ENCODE data around the gene CAB39. TPM values are rescaled to one million over a fixed set of nuclear protein-coding genes. Genes with fewer than 3 reads are reported as not detected.

The CAB39 gene
- total RNA-seq, 1 donor from 2014 or later = 94.0 TPM

DNA sequence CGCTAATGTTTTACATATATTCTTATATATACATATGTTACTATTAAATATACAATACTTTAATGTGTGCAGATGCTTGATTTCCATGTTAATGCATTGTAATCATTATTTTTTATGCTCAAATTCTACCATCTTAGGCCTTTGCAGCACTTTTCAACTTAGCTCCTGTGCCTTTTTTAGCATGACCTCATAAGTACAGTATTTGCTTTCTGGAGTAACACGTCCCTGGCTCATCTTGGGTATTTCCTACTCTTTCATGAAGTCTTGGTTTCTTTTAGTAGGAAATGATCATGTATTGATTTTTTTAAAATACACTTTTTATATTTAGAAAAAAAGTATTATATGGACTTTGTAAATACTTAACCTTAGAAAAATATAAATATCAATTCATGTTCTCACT lies 36.5 kb downstream of the CAB39 start:
- DNase-seq (ENCODE audit: low spot score) = no peak

DNA sequence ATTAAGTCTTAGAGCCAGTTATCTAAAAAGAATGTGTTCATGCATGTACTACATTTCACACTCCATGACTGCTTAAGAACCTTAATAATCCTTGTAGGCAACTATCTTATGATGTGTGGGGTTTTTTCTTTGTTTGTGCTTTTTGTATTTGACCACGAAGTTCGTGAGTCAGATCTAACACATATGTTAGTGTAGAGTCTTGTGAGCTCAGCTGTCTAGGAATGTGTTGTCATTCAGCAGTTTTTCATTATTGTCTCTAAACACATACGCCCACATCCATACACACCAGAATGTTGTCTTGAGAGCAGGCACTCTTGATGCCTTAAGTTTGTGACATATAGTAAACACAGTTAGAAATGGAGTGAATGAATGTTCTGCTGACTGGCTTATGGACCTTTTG lies 38.4 kb downstream of the CAB39 start:
- no peak for DNase-seq (ENCODE audit: low spot score)

DNA sequence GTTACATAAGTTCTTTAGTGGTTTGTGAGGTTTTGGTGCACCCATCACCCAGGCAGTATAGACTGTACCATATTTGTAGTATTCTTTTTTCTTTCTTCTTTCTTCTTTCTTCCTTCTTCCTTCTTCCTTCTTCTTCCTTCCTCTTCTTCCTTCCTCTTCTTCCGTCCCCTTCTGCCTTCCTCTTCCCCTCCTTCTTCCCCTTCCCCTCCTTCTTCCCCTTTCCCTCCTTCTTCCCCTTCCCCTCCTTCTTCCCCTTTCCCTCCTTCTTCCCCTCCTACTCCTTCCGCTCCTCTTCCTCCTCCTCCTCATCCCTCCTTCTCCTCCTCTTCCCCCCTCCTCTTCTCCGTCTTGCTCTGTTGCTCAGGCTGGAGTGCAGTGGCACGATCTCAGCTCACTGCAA lies 41.6 kb downstream of the CAB39 start:
- DNase-seq (ENCODE audit: low spot score) = no peak

DNA sequence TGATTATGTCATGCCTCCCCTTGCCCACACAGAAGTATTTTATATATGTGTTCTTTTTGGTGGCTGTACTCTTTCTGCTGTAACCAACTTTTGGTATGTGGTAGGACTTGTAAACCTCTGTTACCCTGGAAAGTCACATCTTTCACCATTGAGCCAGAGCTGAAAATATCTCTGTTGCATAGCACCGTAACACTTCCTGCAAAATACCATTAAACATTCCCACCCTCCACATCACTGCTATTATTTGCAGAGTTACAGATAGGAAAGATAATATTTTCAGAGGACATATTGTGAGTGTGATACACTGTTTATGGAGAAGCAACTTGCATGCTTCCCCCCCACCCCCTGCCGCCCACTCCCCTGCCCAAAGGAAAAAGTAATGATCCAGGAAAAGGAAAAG lies 44.8 kb downstream of the CAB39 start:
- no peak for DNase-seq (ENCODE audit: low spot score)

DNA sequence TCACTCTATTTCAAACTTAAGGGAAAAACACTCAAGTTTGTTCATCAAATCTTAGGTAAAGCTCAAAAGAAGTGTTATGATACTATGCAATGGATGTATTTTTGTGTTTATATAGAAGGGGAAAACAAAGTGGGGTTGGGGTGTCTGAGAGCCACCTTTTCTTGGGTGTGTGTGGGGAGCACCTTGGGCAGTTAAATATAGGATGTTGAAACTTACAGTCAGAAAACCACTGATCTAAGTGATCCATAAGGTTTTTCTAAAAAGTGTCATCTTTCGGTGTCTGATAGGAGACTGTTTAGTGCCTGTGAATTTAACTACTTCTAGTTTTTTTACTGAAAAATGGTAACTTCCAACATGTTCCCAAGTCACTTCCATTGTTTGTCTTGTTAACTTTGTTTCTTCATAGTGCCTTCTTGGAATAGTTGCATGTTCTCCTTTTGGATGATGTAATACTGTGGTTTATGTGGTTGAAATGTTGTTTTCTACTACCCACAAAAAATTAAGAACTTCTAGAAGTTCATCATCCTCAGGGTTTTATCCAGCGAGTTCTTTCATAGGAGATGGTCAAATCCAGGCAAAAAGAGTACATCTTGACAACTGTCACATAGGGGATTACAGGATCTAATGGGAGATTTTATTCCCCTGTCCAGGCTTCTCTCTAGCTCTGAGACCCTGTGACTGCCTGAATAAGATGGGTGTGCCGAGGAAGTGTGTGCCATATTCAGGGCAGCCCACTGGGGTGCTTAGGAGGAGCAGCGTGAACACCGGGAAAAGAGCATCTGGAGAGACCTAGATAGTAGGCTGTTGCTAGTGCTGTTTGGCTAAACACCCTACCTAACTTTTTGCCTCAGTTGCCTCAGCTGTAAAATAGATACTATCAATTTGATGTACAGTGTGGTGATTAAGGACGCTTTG lies 46.2 kb downstream of the CAB39 start:
- DNase-seq (ENCODE audit: low spot score) = no peak

DNA sequence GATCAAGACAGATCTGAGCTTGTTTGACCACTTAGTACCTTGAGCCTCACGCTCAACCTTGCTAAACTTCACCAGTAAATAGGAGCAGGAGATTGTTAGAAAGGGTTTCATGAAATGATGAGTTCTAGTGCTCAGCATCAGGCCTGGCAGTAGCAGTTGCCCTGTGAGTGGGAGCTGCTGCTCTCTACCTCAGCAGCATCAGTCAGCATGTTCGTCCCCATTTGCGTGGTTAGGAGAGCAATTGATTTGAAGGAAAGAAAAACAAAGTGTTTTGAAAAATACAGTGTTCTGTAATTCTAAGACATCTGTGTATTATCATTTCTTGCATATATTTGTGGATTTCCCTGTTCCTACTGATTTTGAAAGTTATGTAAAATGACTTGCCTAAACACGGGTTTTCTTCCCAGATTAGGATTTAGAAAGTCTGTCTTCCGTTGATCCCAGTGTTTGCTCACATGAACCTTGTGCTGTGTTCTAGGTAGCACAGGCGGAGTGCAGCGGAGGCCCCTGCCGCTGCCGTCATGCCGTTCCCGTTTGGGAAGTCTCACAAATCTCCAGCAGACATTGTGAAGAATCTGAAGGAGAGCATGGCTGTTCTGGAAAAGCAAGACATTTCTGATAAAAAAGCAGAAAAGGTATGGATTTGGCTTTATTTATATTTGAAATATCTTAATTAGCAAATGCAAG lies 47.0 kb downstream of the CAB39 start:
- DNase-seq (ENCODE audit: low spot score) = no peak

DNA sequence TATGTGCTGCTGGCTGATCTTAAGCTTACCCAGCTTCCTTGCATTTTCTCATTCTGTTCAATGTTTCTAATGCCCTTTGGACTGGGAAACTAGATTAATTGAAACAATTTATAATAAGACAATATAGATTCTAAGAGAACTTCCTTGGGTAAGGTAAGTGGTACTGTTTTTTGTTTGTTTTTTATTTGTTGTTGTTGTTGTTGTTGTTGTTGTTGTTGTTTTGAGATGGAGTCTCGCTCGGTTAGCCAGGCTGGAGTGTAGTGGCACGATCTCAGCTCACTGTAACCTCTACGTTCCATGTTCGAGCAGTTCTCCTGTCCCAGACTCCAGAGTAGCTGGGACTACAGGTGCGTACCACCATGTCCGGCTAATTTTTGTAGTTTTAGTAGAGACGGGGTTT lies 49.1 kb downstream of the CAB39 start:
- DNase-seq (ENCODE audit: low spot score) = no peak

DNA sequence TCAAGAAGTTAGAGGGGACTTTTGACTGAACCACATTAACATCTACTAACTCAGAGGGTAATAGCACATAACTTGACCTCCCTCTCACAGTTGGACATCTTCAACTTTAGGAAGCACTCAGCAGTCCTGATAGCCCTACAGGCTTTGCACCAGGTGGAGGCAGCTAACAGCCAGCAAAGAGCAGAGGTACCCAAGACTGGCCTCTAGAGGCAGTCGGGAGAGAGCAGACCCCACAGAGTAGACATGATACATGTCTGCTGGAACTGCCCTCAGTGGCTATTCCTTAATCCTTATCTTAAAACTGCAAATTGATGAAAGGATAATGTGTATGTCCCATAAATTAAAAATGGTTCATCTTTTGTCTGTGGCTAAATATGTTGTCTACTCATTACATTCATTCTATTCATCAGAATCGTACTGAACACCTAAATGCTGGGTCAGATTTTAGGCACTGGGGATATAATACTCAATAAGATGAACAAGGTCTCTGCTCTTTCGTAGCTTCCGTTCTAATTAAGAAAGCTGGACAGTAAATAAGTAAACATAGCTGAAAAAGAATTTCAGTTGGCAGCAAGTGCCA lies 49.8 kb downstream of the CAB39 start:
- no peak for DNase-seq (ENCODE audit: low spot score)

DNA sequence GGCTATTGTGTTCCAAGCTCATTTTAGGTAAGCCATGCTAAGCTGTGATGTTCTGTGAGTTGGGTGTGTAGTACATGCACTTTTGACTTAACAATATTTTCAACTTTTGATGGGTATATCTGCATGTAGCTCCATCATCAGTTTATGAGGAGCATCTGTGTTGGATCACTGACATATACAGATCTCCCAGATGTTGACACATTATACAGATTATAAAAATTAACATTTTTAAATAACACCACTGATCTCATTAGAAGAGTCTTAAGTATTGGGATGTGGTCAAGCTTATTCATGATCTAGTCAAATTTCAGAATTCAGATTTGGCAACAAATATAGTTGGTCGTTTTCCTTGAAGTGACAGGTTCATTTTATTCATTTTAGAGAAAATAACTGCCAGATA lies 51.7 kb downstream of the CAB39 start:
- no peak for DNase-seq (ENCODE audit: low spot score)

DNA sequence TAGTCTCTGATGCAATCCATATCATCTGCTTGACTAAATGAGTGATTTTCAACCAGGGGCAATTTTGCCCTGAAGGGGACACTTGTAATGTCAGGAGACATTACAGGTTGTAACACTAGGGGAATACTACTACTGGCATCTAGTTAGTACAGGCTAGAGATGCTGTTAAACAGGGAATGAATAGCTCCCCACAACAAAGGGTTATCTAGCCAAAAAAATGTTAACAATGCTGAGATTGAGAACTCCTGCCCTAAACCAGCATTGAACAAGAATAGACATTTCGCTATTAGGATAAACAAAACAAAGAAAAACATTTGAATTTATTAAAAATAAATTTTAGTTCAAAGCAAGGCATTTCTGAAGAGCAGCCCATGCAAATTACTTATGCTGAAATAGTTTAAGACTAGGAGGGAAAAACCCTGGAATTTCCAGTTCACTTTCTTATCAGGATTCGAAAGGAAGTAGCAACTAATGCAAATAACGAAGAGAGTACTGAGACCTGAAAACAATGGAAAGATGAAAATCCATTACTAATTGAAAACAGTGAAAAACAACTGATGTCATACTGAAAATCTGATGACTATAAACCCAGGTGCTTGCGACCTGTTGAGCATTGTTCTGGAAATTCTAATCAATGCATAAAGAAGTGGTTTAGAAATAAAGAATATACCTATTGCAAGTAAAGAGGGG lies 53.1 kb downstream of the CAB39 start:
- DNase-seq (ENCODE audit: low spot score) = no peak

DNA sequence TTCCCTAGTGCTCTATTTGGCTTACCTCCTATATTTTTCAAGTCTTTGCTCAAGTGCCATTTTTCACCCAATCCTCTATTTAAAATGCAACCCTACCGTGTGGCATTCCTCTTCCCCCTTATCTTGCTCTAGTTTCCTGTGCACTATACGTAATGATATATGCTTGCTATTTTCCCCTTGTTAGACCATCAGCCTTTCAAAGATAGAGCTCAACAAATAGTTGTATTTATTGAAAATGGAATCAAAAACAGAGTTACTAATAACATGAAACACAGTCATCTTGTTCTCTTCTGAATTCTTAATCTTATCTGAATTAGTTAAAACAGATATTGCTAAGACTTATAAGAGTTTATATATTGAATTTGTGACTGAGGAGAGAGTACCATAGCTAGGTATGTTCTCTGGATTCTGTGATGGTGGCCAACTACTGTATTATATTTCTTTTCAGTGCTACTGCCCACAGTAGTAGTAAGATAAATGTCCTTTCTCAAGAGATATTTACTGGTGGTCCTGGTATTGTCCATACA lies 55.3 kb downstream of the CAB39 start:
- DNase-seq (ENCODE audit: low spot score) = no peak

DNA sequence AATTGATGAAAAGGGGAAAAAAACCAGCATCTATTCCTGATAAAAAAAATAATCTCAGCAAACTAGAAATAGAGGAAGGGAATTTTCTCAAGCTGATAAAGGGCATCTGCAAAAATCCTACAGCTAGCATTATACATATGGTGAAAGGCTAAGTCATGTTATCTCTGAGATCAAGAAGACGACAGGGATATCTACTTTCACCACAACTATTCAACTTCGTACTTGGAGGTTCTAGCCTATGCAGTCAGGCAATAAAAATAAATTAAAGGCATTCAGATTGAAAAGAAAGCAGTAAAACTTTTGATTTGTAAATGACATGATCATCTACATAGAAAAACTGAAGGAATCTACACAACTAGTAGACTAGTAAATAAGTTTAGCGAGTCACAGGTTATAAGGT lies 58.2 kb downstream of the CAB39 start:
- no peak for DNase-seq (ENCODE audit: low spot score)

DNA sequence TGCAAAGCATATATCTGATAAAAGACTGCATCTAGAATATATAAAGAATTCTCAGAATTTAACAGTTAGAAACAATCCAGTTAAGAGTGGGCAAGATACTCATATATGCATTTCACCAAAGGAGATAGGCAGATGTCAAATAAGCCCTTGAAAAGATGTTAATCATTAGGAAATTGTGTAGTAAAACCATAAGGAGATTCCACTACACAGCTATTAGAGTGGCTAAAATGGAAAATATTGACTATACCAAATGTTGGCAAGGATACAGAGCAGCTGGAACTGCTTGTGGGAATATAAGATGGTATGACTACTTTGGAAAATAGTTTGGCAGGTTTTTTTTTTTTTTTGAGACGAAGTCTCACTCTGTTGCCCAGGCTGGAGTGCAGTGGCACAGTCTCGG lies 59.5 kb downstream of the CAB39 start:
- no peak for DNase-seq (ENCODE audit: low spot score)

DNA sequence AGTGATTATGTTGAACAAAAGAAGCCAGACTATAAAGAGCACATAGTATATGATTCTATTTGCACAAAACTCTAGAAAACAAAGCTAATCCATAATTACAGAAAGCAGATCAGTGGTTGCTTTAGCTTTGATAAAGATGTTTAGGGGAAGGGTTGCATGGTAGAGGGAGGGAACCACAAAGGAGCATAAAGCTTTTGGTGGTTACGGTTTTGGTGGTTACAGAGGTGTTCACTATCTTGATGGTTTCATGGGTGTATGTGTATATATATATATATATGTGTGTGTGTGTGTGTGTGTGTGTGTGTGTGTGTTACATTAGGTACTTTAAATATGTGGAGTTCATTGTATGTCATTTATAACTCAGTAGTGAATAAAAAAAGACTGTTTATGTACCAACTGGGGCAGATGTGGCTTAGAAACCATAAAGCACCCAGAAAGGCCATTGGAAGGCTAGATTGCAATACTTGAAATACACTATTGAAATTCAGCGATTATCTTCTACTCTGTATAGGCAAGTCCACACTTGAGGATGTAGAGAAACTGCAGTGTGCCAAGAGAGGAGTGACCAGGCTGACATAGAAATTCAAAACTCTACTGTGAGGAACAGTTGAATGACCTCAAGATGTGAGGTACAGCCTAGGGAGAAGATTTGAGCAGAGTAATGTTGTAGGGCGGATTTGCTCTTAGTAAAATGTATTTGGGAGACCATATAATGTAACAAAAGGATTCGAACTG lies 60.6 kb downstream of the CAB39 start:
- DNase-seq (ENCODE audit: low spot score) = no peak

DNA sequence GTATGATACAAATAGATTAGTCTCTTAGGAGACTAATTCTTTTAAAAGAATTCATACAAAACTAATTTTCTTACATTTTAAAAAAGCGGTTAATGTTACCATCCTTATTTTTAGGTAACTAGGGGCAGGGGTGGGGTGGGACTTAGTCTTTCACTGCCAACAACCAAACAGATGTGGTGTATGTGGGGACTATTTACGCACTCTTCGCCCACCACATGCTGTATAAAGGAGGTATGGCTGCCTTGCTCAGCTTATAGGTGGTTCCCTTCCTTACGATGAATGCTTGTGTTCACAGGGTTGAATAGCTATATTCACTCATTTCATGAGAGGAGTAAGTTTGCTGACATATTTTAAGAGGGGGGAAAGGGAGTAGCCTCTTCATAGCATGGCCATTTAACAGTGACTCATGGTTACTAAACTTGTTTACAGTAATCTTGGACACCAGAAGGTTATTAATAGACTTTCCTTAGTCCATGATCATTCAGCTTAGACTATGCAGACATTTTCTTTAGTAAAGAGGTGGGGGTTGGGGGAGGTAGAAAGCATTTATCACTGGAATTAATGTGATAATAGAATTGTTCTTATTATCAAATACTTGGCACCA lies 61.8 kb downstream of the CAB39 start:
- DNase-seq (ENCODE audit: low spot score) = no peak

DNA sequence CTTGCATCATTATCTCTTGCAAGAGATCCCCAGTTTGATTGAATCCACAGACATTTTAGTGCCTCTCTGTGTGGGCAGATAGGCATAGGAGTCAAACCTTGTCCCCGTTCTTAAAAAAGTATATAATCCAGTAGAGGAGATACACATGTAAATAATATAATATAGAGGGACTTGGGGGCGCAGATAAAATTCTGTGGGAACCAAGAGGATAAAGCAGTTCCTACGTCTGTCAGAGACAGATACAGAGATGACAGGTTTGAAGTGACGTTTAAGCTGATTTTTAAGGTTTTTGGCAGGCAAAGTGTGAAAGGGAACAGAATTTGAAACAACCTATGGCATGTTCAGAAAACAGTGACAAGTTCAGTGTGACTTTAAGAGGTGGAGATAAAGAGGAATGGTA lies 63.1 kb downstream of the CAB39 start:
- no peak for DNase-seq (ENCODE audit: low spot score)

DNA sequence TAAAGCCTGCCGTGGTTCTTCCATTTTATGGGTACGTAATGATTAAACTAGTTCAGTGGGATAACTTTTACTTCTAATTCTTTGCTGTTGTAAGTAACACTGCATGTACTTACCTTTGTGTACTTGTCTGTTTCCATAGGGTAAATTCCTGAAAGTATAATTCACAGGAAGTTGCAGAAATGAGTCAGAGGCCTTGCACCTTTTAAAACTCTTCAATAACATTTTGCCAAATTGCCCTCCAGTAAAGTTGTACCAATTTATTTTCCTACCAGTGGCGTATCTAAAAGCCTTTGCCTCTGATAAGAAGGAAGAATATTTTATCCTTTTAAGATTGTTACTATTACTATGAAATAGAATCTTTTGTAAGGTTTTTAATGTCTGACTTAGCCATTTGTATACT lies 65.1 kb downstream of the CAB39 start:
- no peak for DNase-seq (ENCODE audit: low spot score)

DNA sequence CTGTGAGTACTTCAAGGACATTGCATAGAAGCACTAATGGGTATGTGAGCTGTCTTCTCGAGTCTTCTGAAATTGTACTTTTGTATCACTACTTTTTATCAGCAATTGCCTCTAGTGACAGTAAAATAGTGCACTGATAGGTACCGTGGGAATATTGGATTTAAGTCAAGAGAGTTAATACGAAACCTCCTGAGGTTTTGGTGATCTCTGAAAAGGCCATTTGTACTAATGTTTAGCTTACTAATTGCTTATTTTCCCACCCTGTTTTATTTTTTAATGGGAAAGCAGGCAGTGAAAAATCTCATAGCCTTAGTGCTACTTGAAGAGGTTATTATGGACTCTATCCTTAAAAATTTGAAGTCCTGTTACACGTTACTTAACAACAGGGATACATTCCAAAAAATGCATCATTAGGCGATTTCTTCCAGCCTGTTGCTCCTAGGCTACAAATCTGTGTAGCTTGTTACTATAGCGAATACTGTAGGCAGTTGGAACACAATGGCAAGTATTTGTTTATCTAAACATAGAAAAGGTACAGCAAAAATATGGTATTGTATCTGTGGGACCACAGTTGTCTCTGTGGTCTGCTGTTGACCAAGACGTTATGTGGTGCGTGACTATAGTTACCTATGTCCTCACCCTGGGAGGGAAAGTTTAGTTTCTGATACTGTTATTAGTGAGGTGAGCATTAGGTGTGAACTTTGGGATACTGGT lies 65.9 kb downstream of the CAB39 start:
- DNase-seq (ENCODE audit: low spot score) = no peak

DNA sequence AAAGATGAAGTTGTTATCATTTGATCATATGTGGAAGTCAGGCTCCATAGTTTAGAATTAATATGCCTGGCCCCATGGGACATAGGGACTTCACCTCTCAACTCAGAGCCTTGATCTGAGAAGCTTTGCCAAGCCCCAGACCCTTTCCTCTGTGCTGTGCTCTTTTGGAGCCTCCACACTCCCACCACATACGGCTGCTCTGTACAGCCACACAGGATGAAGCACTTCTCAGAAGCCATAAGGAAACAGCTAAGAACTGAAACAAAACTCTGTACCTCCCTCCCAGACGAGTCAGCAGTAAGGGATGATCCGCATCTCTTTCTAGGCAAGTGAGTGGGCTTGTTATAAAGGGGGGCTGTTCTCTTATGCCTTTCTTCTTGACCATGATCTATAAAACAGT lies 66.5 kb downstream of the CAB39 start:
- no peak for DNase-seq (ENCODE audit: low spot score)

DNA sequence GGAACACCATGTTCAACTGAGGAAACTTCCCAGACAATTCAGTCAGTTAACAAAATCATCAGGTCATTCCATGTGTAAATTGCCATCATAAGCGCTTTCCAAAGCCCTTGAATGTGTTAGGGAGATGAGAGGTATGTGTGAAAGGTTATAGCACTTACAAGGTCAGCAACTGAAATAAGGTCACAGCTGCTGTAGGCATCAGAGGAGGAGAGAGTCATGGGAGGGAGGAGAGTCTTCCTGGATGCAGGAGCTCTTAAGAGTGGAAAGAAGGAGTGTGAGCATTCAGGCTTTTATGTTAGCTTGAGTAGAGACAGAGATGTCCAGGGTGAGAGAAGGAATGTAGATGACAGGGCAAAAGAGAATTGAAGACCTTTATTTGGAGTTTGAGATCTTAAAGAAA lies 67.0 kb downstream of the CAB39 start:
- DNase-seq (ENCODE audit: low spot score) = no peak
